OCI-LY1 (cell line): Measurements from ENCODE around the gene OLFML2B.

Experiments used
- CTCF ChIP-seq: fragments of 200-600 bp; sonication (generic), shearing (Covaris generic); IDR thresholded peaks from 2 replicates; pipeline ENCODE4 v1.5.1; 2017; ENCODE audit warnings: mild to moderate bottlenecking, antibody characterized with exemption, low read length, moderate library complexity, mixed read lengths
- EZH2 ChIP-seq: fragments of 200-600 bp; sonication (generic), shearing (Covaris generic); IDR thresholded peaks from 2 replicates; pipeline ENCODE4 v1.8.0; 2017; ENCODE audit warnings: borderline replicate concordance, mixed run types, mild to moderate bottlenecking, antibody characterized with exemption, low read length, moderate library complexity, mixed read lengths

GRCh38 chr1:162009501-162010174 is 14.0 kb downstream of the OLFML2B start:
- TF ChIP-seq EZH2, result no peak
- no peak for TF ChIP-seq CTCF
